GM19468 (cell line): ENCODE data around the gene DRAM1.
A peak's percentile ranks its signal among the peaks of the same experiment; 100 is the strongest.
"Not testable (repeated sequence)": the region's sequence is repeated elsewhere in the genome, so short reads cannot be mapped to it uniquely, and the experiment has no call there.

Experiments
- ATAC-seq: cut with Tn5 transposase; IDR thresholded peaks from one replicate; pipeline ENCODE4 v1.9.1; 2021; ENCODE audit warnings: mild to moderate bottlenecking, moderate library complexity, moderate number of reproducible peaks; ENCODE audit not compliant: unreplicated experiment; ENCODE audit errors: extremely low read depth

Gene DRAM1

GRCh38 chr12:101892794-101893193, 15.4 kb downstream of the DRAM1 start:
- no peak for ATAC-seq

GRCh38 chr12:101901777-101902176, 24.4 kb downstream of the DRAM1 start:
- no peak for ATAC-seq

GRCh38 chr12:101902641-101903040, 25.3 kb downstream of the DRAM1 start:
- no peak for ATAC-seq

- ATAC-seq = no peak
Observed at GRCh38 chr12:101906226-101906625, 28.8 kb downstream of the DRAM1 start.

GRCh38 chr12:101908395-101908794, 31.0 kb downstream of the DRAM1 start:
- ATAC-seq = no peak

- ATAC-seq = no peak
Observed at GRCh38 chr12:101909646-101910045, 32.3 kb downstream of the DRAM1 start.

GRCh38 chr12:101915841-101916240, 38.5 kb downstream of the DRAM1 start:
- no peak for ATAC-seq

GRCh38 chr12:101918805-101919204, 41.4 kb downstream of the DRAM1 start:
- ATAC-seq = not testable (repeated sequence)

- no peak for ATAC-seq
Observed at GRCh38 chr12:101919447-101919846, 42.1 kb downstream of the DRAM1 start.

GRCh38 chr12:101920906-101921305, 43.5 kb downstream of the DRAM1 start:
- no peak for ATAC-seq

- ATAC-seq = no peak
Observed at GRCh38 chr12:101923045-101923718, 45.8 kb downstream of the DRAM1 start.

- no peak for ATAC-seq
Observed at GRCh38 chr12:101924618-101925017, 47.2 kb downstream of the DRAM1 start.

GRCh38 chr12:101925361-101925760, 48.0 kb downstream of the DRAM1 start:
- ATAC-seq = no peak

GRCh38 chr12:101925935-101926334, 48.6 kb downstream of the DRAM1 start:
- ATAC-seq = no peak

GRCh38 chr12:101927036-101927435, 49.7 kb downstream of the DRAM1 start:
- ATAC-seq = no peak

- no peak for ATAC-seq
Observed at GRCh38 chr12:101927999-101928398, 50.6 kb downstream of the DRAM1 start.

- ATAC-seq = no peak
Observed at GRCh38 chr12:101928556-101928955, 51.2 kb downstream of the DRAM1 start.

GRCh38 chr12:101929365-101930041, 52.1 kb downstream of the DRAM1 start:
- ATAC-seq = peak; percentile 32

GRCh38 chr12:101931498-101932326, 54.3 kb downstream of the DRAM1 start:
- peak; percentile 50 for ATAC-seq

GRCh38 chr12:101933866-101934514, 56.6 kb downstream of the DRAM1 start:
- ATAC-seq = no peak
